Astrocyte (in vitro differentiated cells and primary cell): ENCODE measurements around the gene NCAM2.

Experiments used
- CTCF ChIP-seq: IDR thresholded peaks from 2 replicates; pipeline ENCODE4 v1.5.1; 2011; ENCODE audit warnings: low read depth, mild to moderate bottlenecking, inconsistent platforms, low read length, moderate library complexity; ENCODE audit not compliant: insufficient read depth
- EZH2 ChIP-seq: IDR thresholded peaks from 2 replicates; pipeline ENCODE4 v1.6.1; 2012; ENCODE audit warnings: mild to moderate bottlenecking, low read length, inconsistent platforms; ENCODE audit not compliant: insufficient read depth

- no peak for TF ChIP-seq CTCF
- TF ChIP-seq EZH2, result no peak
Observed at GRCh38 chr21:21002153-21002552, 3.9 kb downstream of the NCAM2 start.
